Thyroid gland (tissue), 4 donors: Measurements from ENCODE around the gene DYNC2LI1. TPM values are rescaled to one million over a fixed set of nuclear protein-coding genes. Genes with fewer than 3 reads are reported as not detected.

Experiments used
- DNase-seq, 2 donors: peaks; one replicate each; pipeline ENCODE4 v3.0.0-alpha.2; 2019
- H3K27ac ChIP-seq, 3 donors: fragments of 200-600 bp; sonication (generic); 1 replicate in 2 of 3; 2 replicates in 1 of 3; pipeline ENCODE4 v1.5.1; 2016 to 2019; ENCODE audit warnings: mild to moderate bottlenecking in 1 of 3, moderate library complexity in 1 of 3
- H3K27me3 ChIP-seq: fragments of 200-600 bp; sonication (generic); one replicate; pipeline ENCODE4 v1.5.1; 2019
- H3K36me3 ChIP-seq, 2 donors: fragments of 200-600 bp; sonication (generic); one replicate each; pipeline ENCODE4 v1.5.1; 2016 to 2019
- H3K4me1 ChIP-seq, 2 donors: fragments of 200-600 bp; sonication (generic); one replicate each; pipeline ENCODE4 v1.5.1; 2017 to 2019
- H3K4me3 ChIP-seq, 3 donors: fragments of 200-600 bp; sonication (generic); replicated peaks in 1 of 3; 1 replicate in 2 of 3; 2 replicates in 1 of 3; pipeline ENCODE4 v1.5.1; 2016; ENCODE audit warnings: mild to moderate bottlenecking in 1 of 3
- H3K9me3 ChIP-seq: fragments of 200-600 bp; sonication (generic); one replicate; pipeline ENCODE4 v1.5.1; 2017
- CTCF ChIP-seq, 6 experiments: fragments of 200-600 bp in 3 of 6; fragments of 450-650 bp in 3 of 6; sonication (generic) in 3 of 6; IDR thresholded peaks; one replicate each; pipeline ENCODE4 v1.5.1; 2016 to 2019; ENCODE audit warnings: antibody characterized with exemption in 6 of 6, mild to moderate bottlenecking in 2 of 6, inconsistent platforms in 1 of 6, moderate library complexity in 1 of 6
- POLR2A ChIP-seq, 2 donors: fragments of 450-650 bp; IDR thresholded peaks; one replicate each; pipeline ENCODE4 v1.6.1; 2017; ENCODE audit warnings: antibody characterized with exemption in 2 of 2, mild to moderate bottlenecking in 2 of 2, moderate library complexity in 1 of 2
- WGBS, 2 donors: methylation state at CpG; one replicate each; pipeline ENCODE4 v1.1.5; 2017; 5-methylcytosine and 5-hydroxymethylcytosine counted together
- intact Hi-C: fragments of 100-400 bp; cut with DNase I; formaldehyde crosslinking; loops from one replicate; pipeline ENCODE4 v1.15.1; 2023
- small RNA-seq: library from RNA; depleted of rRNA; stranded (forward); fragments of <200 nt; gene quantifications from one replicate; pipeline ENCODE3, GENCODE V24; 2016
- total RNA-seq, 4 donors: library from RNA; depleted of rRNA; stranded (reverse); fragments of >200 nt; gene quantifications; one replicate each; pipeline ENCODE4 v1.2.3, GENCODE V29; 2016

Gene DYNC2LI1
- total RNA-seq, 4 donors from 2014 or later, result 37.7 to 55.0 (median 45.2) TPM

- H3K27me3 ChIP-seq, result peaks cover 2% of the 10 kb centered on the region
- no peak for DNase-seq
- H3K4me3 ChIP-seq, result no peak overlapping the region
- WGBS, 2 donors, result 85 to 90% methylated on average over 3 of the region's 3 CpGs
- H3K4me1 ChIP-seq, result no peaks in the 10 kb centered on the region
- no peak overlapping the region for H3K27ac ChIP-seq
- H3K9me3 ChIP-seq, result no peaks in the 10 kb centered on the region
- no peak for TF ChIP-seq CTCF (IDR thresholded peaks at IDR 0.05)
- no peak for TF ChIP-seq POLR2A (IDR thresholded peaks at IDR 0.05)
- intact Hi-C loops, result no loop called here
- H3K36me3 ChIP-seq, result no peaks in the 10 kb centered on the region
These were observed 80.8 kb downstream of the DYNC2LI1 start for GRCh38 chr2:43854671-43855070.

- DNase-seq, result no peak
- H3K9me3 ChIP-seq, result no peaks in the 10 kb centered on the region
- TF ChIP-seq POLR2A (IDR thresholded peaks at IDR 0.05), result no peak
- no peak for TF ChIP-seq CTCF (IDR thresholded peaks at IDR 0.05)
- peaks cover 3% of the 10 kb centered on the region for H3K27me3 ChIP-seq
- intact Hi-C loops, result no loop called here
- no peaks in the 10 kb centered on the region for H3K36me3 ChIP-seq
- H3K4me3 ChIP-seq, result no peak overlapping the region
- no peak overlapping the region for H3K27ac ChIP-seq
- H3K4me1 ChIP-seq, result no peaks in the 10 kb centered on the region
- 80 to 88% methylated on average over 2 of the region's 2 CpGs for WGBS, 2 donors
These were observed 81.5 kb downstream of the DYNC2LI1 start for GRCh38 chr2:43855292-43855691.

Small RNA genes within 50 kb of the gene (small RNA-seq; reads per million reads assigned to genes)
- gene RN7SKP66, result not detected

Other genes with a start within 250 kb of the DYNC2LI1 start
- gene THADA, start 178.0 kb upstream of the DYNC2LI1 start, total RNA-seq, result 10 to 100 TPM; 49.9 to 90.2 (median 65.2) TPM
- gene PLEKHH2, start 136.8 kb upstream of the DYNC2LI1 start, total RNA-seq, result 10 to 100 TPM; 15.3 to 29.8 (median 22.4) TPM
- 1 to 10 TPM in 2 of 4 donors, under 1 TPM in 1, not detected in 1; 0.68 to 1.8 (median 1.1) TPM for gene C1GALT1C1L, start 97.6 kb upstream of the DYNC2LI1 start, total RNA-seq
- gene ABCG5, start 64.8 kb downstream of the DYNC2LI1 start, total RNA-seq, result not detected
- gene ABCG8, start 64.9 kb downstream of the DYNC2LI1 start, total RNA-seq, result not detected
- gene LRPPRC, start 221.9 kb downstream of the DYNC2LI1 start, total RNA-seq, result 10 to 100 TPM; 47.5 to 79.3 (median 54.9) TPM